GM12891 (cell line): ENCODE measurements around the gene COX11.

Experiments used
- PAX5 ChIP-seq: IDR thresholded peaks from 2 replicates; pipeline ENCODE4 v1.6.1; 2011; ENCODE audit warnings: low read length, moderate library complexity, mild to moderate bottlenecking; ENCODE audit not compliant: insufficient read depth, severe bottlenecking
- POLR2A ChIP-seq: IDR thresholded peaks from 2 replicates; pipeline ENCODE4 v1.6.1; 2011; ENCODE audit warnings: low read depth, low read length, control low read depth
- POLR2AphosphoS5 ChIP-seq: IDR thresholded peaks from 2 replicates; pipeline ENCODE4 v1.6.1; 2011; ENCODE audit warnings: low read depth, low read length, control low read depth
- TAF1 ChIP-seq: IDR thresholded peaks from 2 replicates; pipeline ENCODE4 v1.6.1; 2011; ENCODE audit warnings: low read depth, low read length, control low read depth

DNA sequence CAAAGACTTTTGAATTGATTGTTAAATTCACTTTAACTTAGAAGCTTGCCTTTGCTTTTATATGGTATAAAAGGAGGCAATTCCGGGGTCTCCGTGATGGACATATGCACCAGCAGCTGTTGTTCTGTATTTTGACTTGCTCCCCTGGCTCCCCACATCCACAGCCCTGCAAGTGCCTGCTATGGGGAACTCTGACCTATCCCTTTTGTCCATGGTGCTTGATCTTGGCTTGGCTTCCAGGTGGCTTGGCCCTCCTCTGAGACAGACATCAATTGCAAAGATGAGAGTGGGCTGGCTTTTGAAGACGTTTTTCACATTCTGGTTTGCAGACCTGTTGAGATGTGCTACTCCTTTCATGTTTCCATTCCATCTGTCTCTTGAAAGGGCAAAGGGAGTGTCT is 40.9 kb downstream of the COX11 start:
- TF ChIP-seq POLR2AphosphoS5, result no peak
- no peak for TF ChIP-seq TAF1
- no peak for TF ChIP-seq POLR2A
- TF ChIP-seq PAX5, result no peak
